RPMI8226 (cell line): ENCODE measurements around the gene NAV2.

ENCODE experiments used
- DNase-seq: peaks from one replicate; pipeline ENCODE4 v3.0.0-alpha.2; 2015

The NAV2 gene

GRCh38 chr11:20048246-20048645 is 335.6 kb downstream of the NAV2 start:
- DNase-seq = no peak

- DNase-seq = no peak
These were observed 336.1 kb downstream of the NAV2 start for GRCh38 chr11:20048707-20049106.

- no peak for DNase-seq
These were observed 336.6 kb downstream of the NAV2 start for GRCh38 chr11:20049231-20049630.

DNA sequence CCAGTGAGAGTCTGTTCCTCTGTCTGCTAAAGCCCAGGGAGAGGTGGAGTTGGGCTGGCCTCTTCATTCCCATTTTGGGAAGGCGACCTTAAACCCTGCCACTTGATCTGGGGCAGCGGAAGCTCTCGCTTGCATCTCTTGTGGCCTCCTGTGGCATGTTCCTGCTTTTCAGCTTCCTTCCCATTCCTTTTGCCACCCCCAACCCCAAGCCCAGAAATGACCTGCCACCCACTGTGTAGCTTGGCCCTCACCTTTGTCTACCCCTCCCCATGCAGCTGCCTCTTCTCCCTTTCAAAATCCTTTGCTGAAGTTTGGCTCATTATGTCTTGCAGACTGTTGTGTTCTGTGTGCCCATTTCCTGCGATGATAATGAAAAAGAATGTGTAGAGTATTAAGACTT is 337.4 kb downstream of the NAV2 start:
- DNase-seq = no peak

DNA sequence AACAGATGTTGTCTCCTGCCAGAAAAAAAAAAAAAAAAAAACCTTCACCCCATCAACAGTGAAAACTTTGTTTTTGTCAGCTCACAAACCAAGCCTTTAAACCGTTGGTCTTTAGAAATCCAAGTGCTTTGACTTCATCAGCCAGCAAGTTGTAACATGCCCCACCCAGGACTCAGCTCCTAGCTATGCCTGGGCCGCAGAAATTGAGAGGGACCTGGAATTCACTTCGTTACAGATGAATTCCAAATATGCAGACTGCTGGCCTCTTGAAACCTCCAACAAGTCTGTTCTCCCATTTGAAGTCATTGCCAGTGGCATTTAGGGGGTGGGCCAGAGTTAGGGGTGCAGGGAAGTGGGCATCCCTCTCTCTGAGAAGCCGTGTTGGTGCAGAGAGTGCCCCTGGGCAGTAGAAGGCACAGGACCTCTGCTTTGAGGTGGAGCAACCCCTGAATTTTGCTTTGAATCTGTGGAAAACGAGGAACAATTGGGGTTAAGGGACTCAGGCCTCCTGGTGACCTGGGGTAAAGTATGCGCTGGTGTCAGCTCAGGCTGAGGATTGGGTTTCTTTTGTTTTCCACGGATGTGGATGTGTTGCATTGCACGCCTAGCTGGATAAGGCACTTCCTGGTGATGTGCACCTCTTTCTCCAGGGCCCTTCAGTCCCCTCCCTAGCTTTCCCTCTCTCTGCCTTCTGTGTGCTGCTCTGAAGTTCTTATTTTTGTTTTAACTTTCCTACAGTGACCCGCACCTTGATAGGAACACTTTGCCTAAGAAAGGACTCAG is 338.1 kb downstream of the NAV2 start:
- DNase-seq = no peak

DNA sequence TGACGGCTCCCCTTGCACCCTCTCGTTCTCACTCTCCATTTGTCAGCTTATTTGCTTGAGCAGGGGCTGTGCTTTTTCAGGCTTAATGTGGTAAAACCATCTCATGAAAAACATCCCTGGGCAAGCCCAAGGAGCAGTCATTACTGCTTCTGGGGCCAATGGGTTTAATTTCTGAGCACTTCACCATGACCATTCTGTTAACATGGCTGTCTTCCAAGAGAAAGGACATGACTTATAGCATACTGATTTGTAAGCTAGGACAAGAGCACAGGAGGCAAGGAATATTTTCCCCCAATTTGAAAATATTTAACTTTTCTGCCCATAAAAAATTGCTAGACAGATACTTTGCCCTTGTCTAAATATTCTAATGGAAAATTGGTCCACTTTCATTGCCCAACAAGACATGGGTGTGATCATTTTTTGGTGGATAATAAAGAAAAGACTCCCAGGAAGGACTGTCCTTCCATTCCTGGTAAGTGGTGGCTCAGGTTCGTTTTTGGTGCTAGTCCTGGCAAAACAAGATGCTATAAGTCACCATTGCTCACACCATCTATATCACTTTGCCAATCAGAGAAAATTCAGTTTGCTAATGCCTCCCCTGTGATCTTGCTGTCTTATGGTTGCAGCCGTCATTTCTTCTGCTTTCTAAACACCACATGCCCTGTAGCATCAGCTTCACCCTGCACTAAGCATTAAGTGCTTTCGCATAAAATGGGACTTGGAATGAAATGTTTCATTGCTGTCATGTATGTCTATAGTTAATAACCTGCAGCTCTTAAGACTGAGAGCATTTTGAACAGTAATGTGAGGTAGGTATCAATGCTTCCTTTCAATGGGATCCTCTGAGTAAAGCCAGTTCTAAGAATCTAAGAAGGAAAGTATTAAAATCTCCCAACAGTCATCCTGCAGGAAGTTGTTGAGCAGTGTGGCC is 339.1 kb downstream of the NAV2 start:
- DNase-seq = no peak

GRCh38 chr11:20053572-20053971 is 340.9 kb downstream of the NAV2 start:
- no peak for DNase-seq

GRCh38 chr11:20054584-20054983 is 341.9 kb downstream of the NAV2 start:
- DNase-seq = no peak

GRCh38 chr11:20055312-20055711 is 342.7 kb downstream of the NAV2 start:
- DNase-seq = no peak

DNA sequence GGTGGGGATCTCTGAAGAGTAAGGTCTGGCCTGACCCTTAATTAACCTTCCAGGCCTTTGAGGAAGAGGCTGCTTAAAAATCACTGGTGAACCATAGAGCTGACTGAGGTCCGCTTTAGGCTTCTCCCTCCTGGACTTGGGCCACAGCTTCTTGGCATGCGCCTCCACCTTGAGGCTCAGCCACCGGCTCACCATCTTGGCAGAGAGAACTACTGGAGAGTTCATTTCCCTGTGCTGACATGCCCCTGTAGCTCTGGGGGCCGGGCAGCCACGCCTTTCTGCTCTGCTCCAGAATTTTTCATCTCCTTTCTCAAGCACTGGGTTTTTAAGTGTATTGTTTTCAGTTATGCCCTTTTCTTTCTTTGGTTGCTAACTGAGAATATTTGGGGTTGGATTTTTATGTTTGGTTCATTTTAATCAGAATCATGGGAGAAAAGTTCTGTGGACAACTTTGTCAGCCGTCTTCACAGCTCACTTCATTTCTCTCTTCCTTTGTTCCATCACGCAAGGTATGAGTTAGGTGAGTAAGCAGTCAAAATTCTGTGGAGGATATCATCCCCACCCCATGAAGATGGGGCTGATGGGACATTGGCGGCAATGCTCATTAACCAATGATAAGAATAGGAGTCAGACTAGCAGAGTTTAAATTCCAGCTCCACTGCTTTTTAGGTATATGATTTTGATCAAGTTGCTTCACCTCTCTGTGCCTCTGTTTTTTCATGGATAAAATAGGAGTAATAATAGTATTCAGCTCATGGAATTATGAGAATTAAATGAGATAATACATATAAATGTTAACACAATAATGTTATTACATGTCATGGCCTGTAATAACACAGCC is 343.7 kb downstream of the NAV2 start:
- no peak for DNase-seq

DNA sequence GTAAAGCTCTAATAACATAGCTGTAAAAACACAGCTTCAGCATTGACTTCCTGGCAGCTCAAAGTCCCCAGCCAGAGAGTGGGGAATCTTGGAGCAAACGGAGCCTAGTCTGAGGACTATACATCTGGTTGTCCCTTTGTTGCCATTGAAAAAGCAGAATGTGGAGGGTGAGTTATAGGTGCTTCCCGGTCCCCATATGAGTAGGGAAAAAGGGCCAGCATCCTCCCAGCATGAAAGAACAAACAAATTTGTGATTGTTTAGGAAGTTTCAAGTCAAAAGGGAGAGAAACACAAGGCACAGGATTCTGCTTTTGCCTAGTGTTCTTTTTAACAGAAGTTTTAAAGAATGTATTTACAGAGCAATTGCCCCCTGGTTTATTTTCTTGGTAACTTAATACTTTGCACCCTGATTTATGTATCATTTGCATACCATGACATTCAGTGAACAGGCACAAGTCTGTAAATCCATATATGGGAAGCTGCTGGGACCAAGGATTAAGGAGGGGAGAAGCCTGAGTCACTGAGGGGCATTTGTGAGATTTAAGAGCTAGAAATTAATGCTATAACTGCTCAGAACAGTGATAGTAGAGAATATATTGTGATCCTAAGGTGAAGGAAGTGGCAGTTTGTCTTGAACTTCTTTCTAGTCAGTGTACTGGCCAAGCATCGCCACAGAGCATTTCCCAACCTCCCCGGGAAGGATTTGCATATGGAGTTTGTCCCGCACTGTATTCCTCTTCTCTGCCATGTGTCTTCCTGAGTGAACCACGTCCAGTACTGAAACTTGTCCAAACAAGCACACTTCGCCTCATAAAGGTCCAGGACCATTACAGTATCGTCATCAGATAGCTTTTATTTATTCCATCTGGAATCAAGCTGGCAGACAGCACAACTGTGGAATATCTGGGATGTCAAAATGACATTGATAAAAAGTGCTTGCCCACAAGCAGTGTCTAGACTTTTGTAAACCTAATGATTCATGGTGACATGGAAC is 344.6 kb downstream of the NAV2 start:
- no peak for DNase-seq

DNA sequence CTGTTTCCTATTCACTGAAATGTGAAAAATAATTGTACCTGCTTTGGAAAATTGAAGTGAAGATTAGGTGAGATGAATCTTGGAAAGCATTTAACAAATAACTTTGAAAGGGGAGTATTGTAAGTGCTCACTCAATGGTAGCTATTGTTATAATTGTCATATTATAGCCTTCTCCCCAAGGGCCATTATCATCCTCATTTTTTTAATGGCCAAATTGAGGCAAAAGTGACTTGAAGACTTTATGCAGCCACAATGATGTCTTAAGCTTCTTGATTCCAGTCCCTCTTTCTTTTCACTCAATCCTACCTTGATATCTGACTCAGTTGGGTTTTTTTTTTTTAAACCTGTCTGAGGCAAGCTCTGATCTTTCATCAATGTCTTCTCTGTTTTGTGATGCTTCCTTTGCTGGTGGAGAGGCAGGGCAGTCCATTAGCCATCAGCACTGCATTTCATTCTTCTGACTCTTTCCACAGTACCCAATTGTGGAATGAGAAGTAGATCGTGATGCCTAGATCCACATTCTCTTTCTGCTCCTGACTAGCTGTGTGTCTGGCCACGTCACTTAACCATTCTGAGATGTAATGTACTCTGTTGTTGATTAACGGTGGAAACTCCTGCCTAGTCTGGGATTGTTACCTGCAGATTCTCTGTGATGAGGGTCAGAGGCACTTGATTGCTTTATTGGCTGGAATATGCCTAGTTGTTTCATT is 346.3 kb downstream of the NAV2 start:
- DNase-seq = no peak

GRCh38 chr11:20059587-20060021 is 347.0 kb downstream of the NAV2 start:
- DNase-seq = no peak

DNA sequence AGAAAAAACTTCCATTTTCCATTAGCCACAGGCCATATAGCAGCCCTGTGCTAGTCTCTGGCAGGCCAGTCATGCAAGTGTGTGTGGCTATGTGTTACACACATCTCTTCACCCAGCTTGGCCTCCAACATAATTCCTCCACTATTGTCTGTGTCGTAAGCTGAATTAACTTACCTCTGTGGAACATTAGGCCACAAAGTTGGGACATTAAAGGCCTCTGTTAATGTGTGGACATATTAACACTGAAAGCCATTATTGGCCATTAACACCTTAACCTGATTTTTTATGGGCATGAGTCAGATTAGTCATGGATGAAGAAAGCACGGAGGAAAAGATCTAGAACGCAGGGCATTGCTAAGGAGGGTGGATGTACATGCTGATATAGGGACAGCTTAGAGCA is 347.5 kb downstream of the NAV2 start:
- no peak for DNase-seq

GRCh38 chr11:20060647-20061205 is 348.1 kb downstream of the NAV2 start:
- no peak for DNase-seq

- no peak for DNase-seq
These were observed 349.1 kb downstream of the NAV2 start for GRCh38 chr11:20061776-20062175.

DNA sequence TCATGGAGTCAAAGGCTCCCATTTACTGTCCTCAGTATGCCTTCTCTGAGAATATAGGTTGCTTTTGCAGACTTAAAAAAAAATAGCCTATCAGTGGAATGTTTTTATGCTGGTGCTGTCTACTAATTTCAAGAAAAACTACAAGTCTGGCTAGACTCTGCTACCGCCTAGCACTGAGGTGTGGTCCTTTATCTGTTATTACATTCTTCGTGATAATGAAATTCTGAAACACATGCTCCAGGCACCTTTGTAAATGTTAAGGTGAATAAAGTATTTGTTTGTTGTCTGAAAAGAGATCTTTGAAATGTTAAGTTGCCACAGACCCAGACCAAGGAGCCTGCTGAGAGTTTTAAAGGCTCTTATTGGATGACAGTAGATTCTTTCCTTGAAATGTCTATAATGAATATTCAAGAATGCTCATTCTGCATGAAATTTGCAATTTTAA is 352.3 kb downstream of the NAV2 start:
- no peak for DNase-seq

GRCh38 chr11:20065406-20065805 is 352.8 kb downstream of the NAV2 start:
- DNase-seq = no peak

- no peak for DNase-seq
These were observed 353.6 kb downstream of the NAV2 start for GRCh38 chr11:20066013-20066782.

- DNase-seq = no peak
These were observed 354.1 kb downstream of the NAV2 start for GRCh38 chr11:20066783-20067156.
